ENCODE results near the gene ALK.
A peak's percentile ranks its signal among the peaks of the same experiment; 100 is the strongest.

The ALK gene
- 0 to 0.09 reads per million in 2 donors for total RNA-seq

GRCh38 chr2:29921560-29921915 lies at the start of gene ALK:
TSS of gene ALK (minus strand) at chr2:29921586. CDS start at chr2:29920659, 927 bp downstream.
- peak; percentile 26 for DNase-seq

- no peak for DNase-seq
These were observed 44.9 kb upstream of the ALK start for GRCh38 chr2:29966266-29966665.

- DNase-seq, result no peak
These were observed 42.7 kb upstream of the ALK start for GRCh38 chr2:29963972-29964570.

- DNase-seq, result no peak
These were observed 41.5 kb upstream of the ALK start for GRCh38 chr2:29962922-29963321.

GRCh38 chr2:29954316-29954715 lies 32.9 kb upstream of the ALK start:
- no peak for DNase-seq

GRCh38 chr2:29952973-29953372 lies 31.6 kb upstream of the ALK start:
- DNase-seq, result no peak

- no peak for DNase-seq
These were observed 30.2 kb upstream of the ALK start for GRCh38 chr2:29951576-29951975.

GRCh38 chr2:29950481-29950880 lies 29.1 kb upstream of the ALK start:
- no peak for DNase-seq

- DNase-seq, result no peak
These were observed 27.7 kb upstream of the ALK start for GRCh38 chr2:29949042-29949441.

- DNase-seq, result no peak
These were observed 25.1 kb upstream of the ALK start for GRCh38 chr2:29946505-29946904.

GRCh38 chr2:29942711-29943110 lies 21.3 kb upstream of the ALK start:
- DNase-seq, result no peak

GRCh38 chr2:29940706-29941105 lies 19.3 kb upstream of the ALK start:
- DNase-seq, result no peak

- DNase-seq, result no peak
These were observed 14.6 kb upstream of the ALK start for GRCh38 chr2:29936020-29936419.

- DNase-seq, result no peak
These were observed 10.4 kb upstream of the ALK start for GRCh38 chr2:29931818-29932217.

- DNase-seq, result no peak
These were observed 1.8 kb upstream of the ALK start for GRCh38 chr2:29923110-29923721.

- no peak for DNase-seq
These were observed 1.2 kb upstream of the ALK start for GRCh38 chr2:29922605-29923004.

- DNase-seq, result peak; percentile 11
These were observed 491 bp downstream of the ALK start for GRCh38 chr2:29920631-29921559.

- DNase-seq, result no peak
These were observed 1.2 kb downstream of the ALK start for GRCh38 chr2:29920130-29920577.

GRCh38 chr2:29918941-29919340 lies 2.4 kb downstream of the ALK start:
- no peak for DNase-seq

GRCh38 chr2:29917781-29918180 lies 3.6 kb downstream of the ALK start:
- no peak for DNase-seq

- no peak for DNase-seq
These were observed 4.8 kb downstream of the ALK start for GRCh38 chr2:29916571-29916970.

- no peak for DNase-seq
These were observed 10.4 kb downstream of the ALK start for GRCh38 chr2:29910960-29911359.

- no peak for DNase-seq
These were observed 10.9 kb downstream of the ALK start for GRCh38 chr2:29910465-29910864.

GRCh38 chr2:29902356-29902755 lies 19.0 kb downstream of the ALK start:
- DNase-seq, result no peak

Measured in activated gamma-delta T cell (primary cell).